ENCODE measurements around the gene PRKCH.

PRKCH gene

DNA sequence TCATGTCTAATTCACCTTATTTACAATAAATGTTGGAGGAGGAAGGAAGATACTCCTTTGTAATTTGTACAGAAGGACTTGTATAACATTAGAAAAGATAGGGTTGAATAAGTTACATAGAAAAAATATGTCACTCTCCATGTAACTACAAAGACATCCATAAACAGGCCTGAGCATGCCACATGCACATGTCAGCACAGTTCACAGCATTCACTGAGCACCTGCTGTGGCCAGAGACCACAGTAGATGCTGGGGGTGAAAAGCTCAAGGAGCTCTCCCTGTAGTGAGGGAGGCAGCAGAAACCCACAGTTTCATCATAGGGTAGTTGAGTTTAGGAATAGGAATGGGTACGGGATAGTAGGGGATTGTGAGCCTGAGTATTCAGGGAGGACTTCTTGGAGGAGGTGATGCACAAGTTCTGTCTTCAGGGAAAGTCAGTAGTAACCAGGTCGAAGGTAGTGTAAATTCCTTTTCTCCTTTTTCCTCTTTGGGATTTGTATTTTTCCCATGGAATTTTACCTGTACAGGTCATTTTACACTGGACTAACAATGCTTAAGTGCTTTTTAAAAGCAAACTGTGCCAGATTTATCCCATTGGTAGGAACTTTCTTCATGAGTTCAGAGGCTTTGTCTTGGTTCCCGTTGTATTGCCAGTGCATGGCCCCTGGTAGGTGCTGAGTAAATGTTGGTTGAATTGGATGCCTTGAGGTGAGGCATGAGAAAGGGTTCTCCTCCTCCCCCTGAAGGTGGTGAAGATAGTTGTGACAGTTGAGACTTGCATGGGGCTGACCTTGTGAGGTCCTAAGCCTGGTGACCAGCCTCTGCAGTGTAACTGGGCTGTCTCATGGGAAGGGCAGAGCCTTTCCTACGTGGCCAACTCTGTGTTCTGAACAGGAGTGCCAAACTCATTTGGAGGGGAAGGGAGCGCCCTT is 20.2 kb downstream of the PRKCH start:
- DNase-seq, result no peak

GRCh38 chr14:61342486-61342885 is 21.1 kb downstream of the PRKCH start:
- DNase-seq, result no peak

- DNase-seq, result no peak
Measured at GRCh38 chr14:61342932-61343331, 21.6 kb downstream of the PRKCH start.

- DNase-seq, result no peak
Measured at GRCh38 chr14:61343471-61343870, 22.1 kb downstream of the PRKCH start.

GRCh38 chr14:61343991-61344405 is 22.6 kb downstream of the PRKCH start:
- DNase-seq, result no peak

GRCh38 chr14:61344437-61345150 is 23.2 kb downstream of the PRKCH start:
- no peak for DNase-seq

DNA sequence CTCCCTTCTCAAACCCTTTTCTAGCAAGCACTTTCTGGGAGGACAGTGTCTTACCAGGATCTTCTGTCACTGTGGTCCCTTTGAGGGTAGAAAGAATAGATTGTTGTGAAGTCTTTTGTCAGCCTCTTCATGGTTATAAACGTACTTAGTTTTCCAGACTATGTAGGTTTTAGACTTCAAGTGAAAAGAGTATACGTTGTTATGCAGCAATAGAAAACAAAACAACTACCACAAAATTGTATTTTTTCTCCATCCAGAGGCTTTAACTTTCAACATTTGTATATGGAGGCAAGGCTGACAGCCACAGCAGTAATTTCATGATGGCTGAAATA is 23.7 kb downstream of the PRKCH start:
- no peak for DNase-seq

DNA sequence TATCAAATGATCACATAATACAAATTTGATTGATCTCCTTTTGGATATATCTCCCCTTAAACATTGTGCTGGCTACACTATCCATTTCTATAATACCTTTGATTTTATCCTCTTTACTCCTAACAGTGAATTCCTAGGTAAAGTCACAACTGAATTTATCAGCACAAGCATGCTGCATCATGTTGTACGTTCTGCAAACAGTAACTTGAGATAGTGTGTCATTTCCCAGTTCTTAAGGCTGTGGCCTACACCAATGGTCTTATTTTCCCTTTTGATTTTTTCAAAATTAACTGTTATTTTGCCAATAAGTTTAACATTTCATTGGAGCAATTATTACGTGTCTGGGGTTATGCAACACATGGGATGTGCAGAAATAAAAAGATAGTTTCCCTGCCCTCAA is 24.8 kb downstream of the PRKCH start:
- DNase-seq, result no peak

GRCh38 chr14:61346793-61347192 is 25.4 kb downstream of the PRKCH start:
- DNase-seq, result no peak

GRCh38 chr14:61347826-61348443 is 26.6 kb downstream of the PRKCH start:
- DNase-seq, result no peak

DNA sequence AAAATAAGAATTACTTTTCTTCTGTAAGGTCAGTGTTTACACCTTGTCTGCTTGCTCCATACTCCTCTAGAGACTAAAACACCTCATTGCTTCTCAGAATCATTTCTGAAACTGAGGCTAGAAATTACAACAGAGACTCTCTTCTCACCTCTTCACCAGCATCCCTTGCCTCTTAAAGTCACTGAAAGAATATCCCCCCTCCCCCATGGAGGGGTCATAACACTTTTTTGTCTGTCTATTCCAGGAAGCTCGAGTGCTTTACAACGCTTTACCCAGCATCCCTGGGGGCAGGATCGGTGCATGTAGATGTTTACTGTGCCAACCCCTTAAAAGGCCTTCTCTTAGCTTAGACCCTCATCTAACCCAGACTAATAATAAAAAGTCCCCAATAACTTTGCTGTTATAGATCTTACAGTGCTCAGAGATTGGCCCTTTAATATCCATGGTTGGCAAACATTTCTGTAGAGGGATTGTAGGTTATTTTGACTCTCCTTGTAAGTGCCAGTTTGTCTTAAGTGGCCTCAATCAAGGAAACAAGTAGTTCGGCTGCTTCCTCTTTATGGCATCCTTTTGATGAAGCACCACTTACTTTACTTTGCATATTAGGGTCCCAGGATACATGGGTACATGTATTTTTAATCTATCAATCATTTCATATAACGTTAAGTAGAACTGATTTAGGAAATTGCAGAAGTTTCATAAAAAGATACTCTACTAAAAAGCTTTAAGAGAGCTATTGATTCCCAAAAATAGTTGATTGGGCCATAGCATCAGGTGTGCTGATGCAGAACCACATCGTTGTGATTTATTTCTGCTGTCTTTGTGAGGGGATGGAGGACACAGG is 29.3 kb downstream of the PRKCH start:
- DNase-seq, result no peak

GRCh38 chr14:61351477-61351876 is 30.1 kb downstream of the PRKCH start:
- no peak for DNase-seq

DNA sequence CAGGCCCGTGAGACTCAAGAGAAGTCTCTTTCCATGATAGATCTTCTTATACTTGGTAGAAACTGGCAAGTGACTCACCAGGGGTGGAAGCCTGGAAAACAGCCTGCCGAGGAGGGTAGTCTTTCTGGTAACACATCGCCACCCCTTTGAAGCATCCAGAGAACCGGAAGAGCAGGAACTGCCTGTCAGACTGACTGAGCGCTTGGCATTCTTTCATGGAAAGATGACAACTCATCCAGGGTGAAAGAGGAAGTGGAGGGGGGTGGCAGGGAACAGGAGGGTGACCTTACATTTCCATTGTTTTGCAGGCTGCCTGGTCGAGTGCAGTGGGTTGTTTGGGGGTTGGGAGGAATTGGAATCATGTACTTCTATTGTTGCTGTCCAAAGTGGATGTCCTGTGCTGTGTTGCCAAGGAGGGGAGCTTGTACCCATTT is 34.5 kb downstream of the PRKCH start:
- DNase-seq, result peak; percentile 82

DNA sequence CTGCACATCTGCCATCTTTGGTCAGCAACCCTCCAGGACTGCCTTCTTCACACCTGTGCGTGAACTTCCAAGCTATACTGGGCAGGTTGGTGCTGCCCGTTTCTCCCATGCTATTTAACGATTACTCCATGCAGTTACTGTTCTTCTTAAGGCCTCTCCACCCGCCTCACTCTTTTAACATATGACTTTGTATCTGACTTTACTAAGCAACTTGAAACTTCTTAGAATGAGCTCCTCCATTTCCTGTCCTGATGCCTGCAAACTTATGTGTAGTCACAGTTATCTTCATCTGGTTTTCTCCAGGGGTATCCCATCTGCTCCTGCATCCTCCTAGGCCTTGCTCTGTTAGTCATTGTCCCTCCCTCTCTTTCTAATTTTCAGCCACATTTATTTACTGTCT is 35.7 kb downstream of the PRKCH start:
- no peak for DNase-seq

DNA sequence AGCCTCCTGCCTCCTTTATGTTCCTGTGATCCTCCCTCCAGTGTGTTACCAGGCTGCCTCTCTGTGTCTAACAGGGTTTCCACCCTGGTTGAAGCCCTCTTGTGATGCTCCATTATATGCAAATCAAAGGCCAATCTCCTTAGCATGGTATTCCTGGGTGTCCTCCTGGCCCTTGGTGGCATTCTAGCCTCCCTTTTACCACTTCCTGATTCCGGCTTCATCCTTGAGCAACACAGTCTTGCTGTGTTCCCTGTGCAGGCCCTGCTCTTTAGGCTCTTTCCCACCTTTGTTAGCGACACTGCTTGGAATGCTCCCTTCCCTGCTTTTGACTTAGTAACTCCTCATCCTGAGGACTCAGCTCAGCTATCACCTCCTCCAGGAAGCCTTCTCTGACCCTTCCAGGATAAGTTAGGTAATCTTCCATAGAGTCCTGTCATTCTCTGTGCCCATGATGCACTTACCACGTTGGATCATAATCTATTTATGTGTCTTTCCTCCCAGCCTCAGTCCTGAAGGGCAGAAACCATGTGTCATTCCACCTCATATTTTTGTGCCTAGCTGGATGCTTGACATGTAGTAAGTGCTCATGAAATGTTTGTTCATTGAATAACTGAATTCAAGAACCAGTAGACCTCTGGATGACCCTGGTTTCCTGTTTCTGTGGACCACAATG is 37.3 kb downstream of the PRKCH start:
- no peak for DNase-seq

- DNase-seq, result no peak
Measured at GRCh38 chr14:61360796-61361525, 39.6 kb downstream of the PRKCH start.

DNA sequence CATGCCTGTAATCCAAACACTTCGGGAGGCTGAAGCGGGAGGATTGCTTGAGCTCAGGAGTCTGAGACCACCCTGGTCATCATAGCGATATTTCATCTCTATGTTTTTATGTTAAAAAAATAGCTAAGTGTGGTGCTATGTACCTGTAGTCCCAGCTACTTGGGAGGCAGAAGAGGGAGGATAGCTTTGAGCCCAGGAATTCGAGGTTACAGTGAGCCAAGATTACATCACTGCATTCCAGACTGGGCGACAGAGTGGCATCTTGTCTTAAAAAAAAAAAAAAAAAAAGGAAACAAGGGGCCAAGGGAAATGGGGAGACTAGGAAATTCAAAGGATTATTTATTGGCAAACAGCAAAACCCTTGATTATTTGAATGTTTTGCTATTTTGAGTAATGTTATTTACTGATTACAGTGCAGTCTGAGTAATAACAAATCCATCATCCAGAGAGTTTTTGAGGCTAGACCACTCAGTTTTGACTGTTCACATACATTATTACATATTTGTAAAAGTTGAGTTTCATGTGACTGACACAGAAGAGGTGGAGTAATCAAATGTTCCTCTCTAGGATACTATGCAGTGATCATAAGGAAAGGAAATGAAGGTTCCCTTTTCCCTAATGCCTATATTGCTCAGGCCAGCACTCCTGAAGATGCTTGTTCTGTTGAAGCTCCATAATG is 40.8 kb downstream of the PRKCH start:
- DNase-seq, result no peak

DNA sequence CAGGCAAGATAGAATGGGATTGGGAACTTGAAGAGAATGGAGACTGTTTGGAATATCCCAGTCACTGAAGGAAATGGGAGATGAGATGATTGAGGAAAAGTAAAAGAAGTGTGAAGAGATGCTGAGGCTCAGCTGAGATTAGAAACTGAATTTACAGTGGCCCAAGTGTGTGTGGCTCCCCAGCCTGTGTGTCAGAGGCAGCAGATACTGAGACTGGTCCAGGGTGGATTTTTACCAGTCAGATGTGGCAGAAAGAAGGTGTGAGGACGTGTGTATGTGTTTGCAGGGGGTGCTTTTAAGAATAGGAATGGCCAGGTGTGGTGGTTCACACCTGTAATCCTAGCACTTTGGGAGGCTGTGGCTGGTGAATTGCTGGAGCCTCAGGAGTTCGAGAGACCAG is 42.9 kb downstream of the PRKCH start:
- DNase-seq, result no peak

DNA sequence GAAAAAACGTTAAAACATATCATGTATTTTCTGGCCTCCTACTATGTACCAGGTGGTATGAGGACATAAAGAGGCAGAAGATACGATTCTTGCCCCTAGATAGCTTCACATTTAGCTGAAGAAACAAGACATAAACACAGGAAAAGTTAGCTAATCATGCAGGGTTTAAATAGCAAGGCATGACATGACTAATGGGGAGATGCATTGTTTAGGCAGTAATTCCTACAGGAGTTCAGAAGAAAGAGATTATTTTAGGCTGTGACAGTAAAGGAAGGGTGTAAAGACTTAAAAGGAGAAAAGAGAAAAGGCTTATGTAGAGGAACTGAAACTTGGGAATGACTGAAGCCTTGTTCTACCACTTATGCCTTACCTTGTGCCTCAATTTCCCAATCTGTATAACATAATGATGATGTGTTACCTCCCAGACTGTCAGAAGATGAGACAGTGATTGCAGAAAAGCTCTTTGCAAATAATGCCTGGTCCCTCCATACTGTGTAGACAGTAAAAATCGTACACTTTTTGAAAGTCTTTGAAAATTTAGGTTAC is 44.4 kb downstream of the PRKCH start:
- no peak for DNase-seq

- DNase-seq, result no peak
Measured at GRCh38 chr14:61368114-61368710, 46.8 kb downstream of the PRKCH start.
